ENCODE measurements around the gene CISD1. TPM values are rescaled to one million over a fixed set of nuclear protein-coding genes. Genes with fewer than 3 reads are reported as not detected.

CISD1 gene
- total RNA-seq, 3 donors from 2014 or later = 40.5 to 50.4 (median 48.4) TPM

GRCh38 chr10:58326967-58327381, 58.0 kb downstream of the CISD1 start:
- intact Hi-C loops (cut with DNase I, micrococcal nuclease) = no loop called here
- DNase-seq (peak in 1 of 3 donors; percentile 56), ATAC-seq (peak; percentile 14)
- Histone ChIP-seq H3K4me3 (no peak overlapping the region), H3K9me3 (no peaks in the 10 kb centered on the region), H3K36me3 (ENCODE audit: low read depth) (no peaks in the 10 kb centered on the region), H3K4me1 (ENCODE audit: low read depth) (peaks cover 7% of the 10 kb centered on the region)
- TF ChIP-seq CTCF (IDR thresholded peaks at IDR 0.05) = no peak

GRCh38 chr10:58328233-58328632, 59.3 kb downstream of the CISD1 start:
- H3K4me3 ChIP-seq = no peak overlapping the region
- no peaks in the 10 kb centered on the region for H3K4me1 ChIP-seq (ENCODE audit: low read depth)
- H3K36me3 ChIP-seq (ENCODE audit: low read depth) = no peaks in the 10 kb centered on the region
- intact Hi-C loops (cut with DNase I, micrococcal nuclease) = no loop called here
- TF ChIP-seq CTCF (IDR thresholded peaks at IDR 0.05) = no peak
- DNase-seq (no peak), ATAC-seq (no peak)
- no peaks in the 10 kb centered on the region for H3K9me3 ChIP-seq

GRCh38 chr10:58330431-58330830, 61.5 kb downstream of the CISD1 start:
- Histone ChIP-seq H3K4me3 (no peak overlapping the region), H3K9me3 (no peaks in the 10 kb centered on the region), H3K4me1 (ENCODE audit: low read depth) (no peaks in the 10 kb centered on the region), H3K36me3 (ENCODE audit: low read depth) (no peaks in the 10 kb centered on the region)
- no peak for ATAC-seq
- no peak for TF ChIP-seq CTCF (IDR thresholded peaks at IDR 0.05)
- DNase-seq = no peak
- intact Hi-C loops (cut with DNase I, micrococcal nuclease) = loop anchor here in 1 of 2 donors (10.0 kb wide), 1 partner anchor 54 kb away; the partner anchor contains the start of gene TFAM

GRCh38 chr10:58331646-58332045, 62.7 kb downstream of the CISD1 start:
- H3K4me1 ChIP-seq (ENCODE audit: low read depth) = peaks cover 10% of the 10 kb centered on the region
- no peak for DNase-seq
- no peak for TF ChIP-seq CTCF (IDR thresholded peaks at IDR 0.05)
- no peak overlapping the region for H3K4me3 ChIP-seq
- no peaks in the 10 kb centered on the region for H3K36me3 ChIP-seq (ENCODE audit: low read depth)
- no peak for ATAC-seq
- intact Hi-C loops (cut with DNase I, micrococcal nuclease) = loop anchor here in 1 of 2 donors (10.0 kb wide), 1 partner anchor 53 kb away; the partner anchor contains the start of gene TFAM
- no peaks in the 10 kb centered on the region for H3K9me3 ChIP-seq

GRCh38 chr10:58334817-58335305, 65.9 kb downstream of the CISD1 start, which contains the start of gene UBE2D1:
UBE2D1 (plus strand) TSS chr10:58335006; CDS start chr10:58335202, 196 bp downstream.
- H3K4me3 ChIP-seq = peak within 1 kb of the TSS; percentile 71
- H3K4me1 ChIP-seq (ENCODE audit: low read depth) = peaks cover 16% of the 10 kb centered on the region
- peak; percentile 10 for TF ChIP-seq CTCF (IDR thresholded peaks at IDR 0.05)
- intact Hi-C loops (cut with DNase I, micrococcal nuclease) = loop anchor here in 1 of 2 donors (10.0 kb wide), 1 partner anchor 50 kb away; the partner anchor contains the start of gene TFAM
- no peaks in the 10 kb centered on the region for H3K9me3 ChIP-seq
- ATAC-seq (peak; percentile 99), DNase-seq (peak; percentile 95)
- H3K36me3 ChIP-seq (ENCODE audit: low read depth) = no peaks in the 10 kb centered on the region

All from mucosa of descending colon (tissue), 3 donors.